SK-N-SH treated with all-trans-retinoic acid at 6 μM for 48 hours (cell line): ENCODE results near the gene C14orf119.

ENCODE experiments used
- ATAC-seq: fragments of 200-7000 bp; cut with Tn5 transposase; 3 replicates; pipeline ENCODE4 v1.9.1; 2020; ENCODE audit warnings: mild to moderate bottlenecking, moderate library complexity
- ARNTL ChIP-seq: fragments of 450-650 bp; formaldehyde crosslinking; IDR thresholded peaks from 2 replicates; pipeline ENCODE4 v1.5.0; 2020; ENCODE audit warnings: low read depth, mild to moderate bottlenecking, moderate library complexity, borderline replicate concordance
- BACH2 ChIP-seq: fragments of 250-450 bp; sonication (Bioruptor Pico); IDR thresholded peaks from 2 replicates; pipeline ENCODE4 v1.9.0; 2021; ENCODE audit warnings: mild to moderate bottlenecking, borderline replicate concordance
- CREB5 ChIP-seq: fragments of 250-450 bp; sonication (Bioruptor Pico); IDR thresholded peaks from 2 replicates; pipeline ENCODE4 v1.5.1; 2020; ENCODE audit warnings: low read depth, mild to moderate bottlenecking, moderate library complexity
- CSRNP3 ChIP-seq: fragments of 250-450 bp; sonication (Bioruptor Pico); IDR thresholded peaks from 2 replicates; pipeline ENCODE4 v1.5.1; 2021; ENCODE audit warnings: mild to moderate bottlenecking, moderate library complexity
- ESRRG ChIP-seq: fragments of 250-450 bp; sonication (Bioruptor Pico); IDR thresholded peaks from 2 replicates; pipeline ENCODE4 v1.6.1; 2021; ENCODE audit warnings: mild to moderate bottlenecking
- ISL1 ChIP-seq: fragments of 250-450 bp; sonication (Bioruptor Pico); IDR thresholded peaks from 2 replicates; pipeline ENCODE4 v2.1.2; 2022; ENCODE audit warnings: mild to moderate bottlenecking, moderate library complexity
- OSR1 ChIP-seq: fragments of 250-450 bp; sonication (Bioruptor Pico); IDR thresholded peaks from 2 replicates; pipeline ENCODE4 v1.8.0; 2022; ENCODE audit warnings: moderate library complexity, mild to moderate bottlenecking, inconsistent platforms
- PPARA ChIP-seq: fragments of 250-450 bp; sonication (Bioruptor Pico); IDR thresholded peaks from 2 replicates; pipeline ENCODE4 v1.5.0; 2020; ENCODE audit warnings: mild to moderate bottlenecking, borderline replicate concordance
- RARB ChIP-seq: fragments of 250-450 bp; sonication (Bioruptor Pico); IDR thresholded peaks from 2 replicates; pipeline ENCODE4 v1.8.0; 2021; ENCODE audit warnings: mild to moderate bottlenecking, moderate library complexity
- SNAI2 ChIP-seq: fragments of 250-450 bp; sonication (Bioruptor Pico); IDR thresholded peaks from 2 replicates; pipeline ENCODE4 v1.5.0; 2020; ENCODE audit warnings: mild to moderate bottlenecking, moderate library complexity
- TCF4 ChIP-seq: fragments of 250-450 bp; sonication (Bioruptor Pico); IDR thresholded peaks from 2 replicates; pipeline ENCODE4 v1.8.0; 2021; ENCODE audit warnings: mild to moderate bottlenecking, moderate library complexity, borderline replicate concordance
- TOX ChIP-seq: fragments of 250-450 bp; sonication (Bioruptor Pico); IDR thresholded peaks from 2 replicates; pipeline ENCODE4 v1.8.0; 2021; ENCODE audit warnings: mild to moderate bottlenecking, moderate library complexity, borderline replicate concordance
- ZFP3 ChIP-seq: fragments of 250-450 bp; sonication (Bioruptor Pico); IDR thresholded peaks from 2 replicates; pipeline ENCODE4 v1.5.0; 2020; ENCODE audit warnings: mild to moderate bottlenecking, moderate library complexity
- ZNF565 ChIP-seq: fragments of 450-650 bp; formaldehyde crosslinking; conservative IDR thresholded peaks from 2 replicates; pipeline ENCODE4 v1.5.0; 2020; ENCODE audit warnings: low read depth, mild to moderate bottlenecking, moderate library complexity
- ZNF70 ChIP-seq: fragments of 450-650 bp; formaldehyde crosslinking; IDR thresholded peaks from 2 replicates; pipeline ENCODE4 v1.5.0; 2020; ENCODE audit warnings: mild to moderate bottlenecking, moderate library complexity
- ZNF8 ChIP-seq: fragments of 450-650 bp; formaldehyde crosslinking; IDR thresholded peaks from 2 replicates; pipeline ENCODE4 v1.5.0; 2020; ENCODE audit warnings: mild to moderate bottlenecking, moderate library complexity
- TF ChIP-seq, protein P1 (sequence below): fragments of 250-450 bp; sonication (Bioruptor Pico); IDR thresholded peaks from 2 replicates; pipeline ENCODE4 v1.8.0; 2021; ENCODE audit warnings: low read depth, mild to moderate bottlenecking, moderate library complexity, borderline replicate concordance
- TF ChIP-seq, protein P2 (sequence below): fragments of 250-450 bp; sonication (Bioruptor Pico); IDR thresholded peaks from 2 replicates; pipeline ENCODE4 v1.5.0; 2020; ENCODE audit warnings: mild to moderate bottlenecking, moderate library complexity

C14orf119 gene

DNA sequence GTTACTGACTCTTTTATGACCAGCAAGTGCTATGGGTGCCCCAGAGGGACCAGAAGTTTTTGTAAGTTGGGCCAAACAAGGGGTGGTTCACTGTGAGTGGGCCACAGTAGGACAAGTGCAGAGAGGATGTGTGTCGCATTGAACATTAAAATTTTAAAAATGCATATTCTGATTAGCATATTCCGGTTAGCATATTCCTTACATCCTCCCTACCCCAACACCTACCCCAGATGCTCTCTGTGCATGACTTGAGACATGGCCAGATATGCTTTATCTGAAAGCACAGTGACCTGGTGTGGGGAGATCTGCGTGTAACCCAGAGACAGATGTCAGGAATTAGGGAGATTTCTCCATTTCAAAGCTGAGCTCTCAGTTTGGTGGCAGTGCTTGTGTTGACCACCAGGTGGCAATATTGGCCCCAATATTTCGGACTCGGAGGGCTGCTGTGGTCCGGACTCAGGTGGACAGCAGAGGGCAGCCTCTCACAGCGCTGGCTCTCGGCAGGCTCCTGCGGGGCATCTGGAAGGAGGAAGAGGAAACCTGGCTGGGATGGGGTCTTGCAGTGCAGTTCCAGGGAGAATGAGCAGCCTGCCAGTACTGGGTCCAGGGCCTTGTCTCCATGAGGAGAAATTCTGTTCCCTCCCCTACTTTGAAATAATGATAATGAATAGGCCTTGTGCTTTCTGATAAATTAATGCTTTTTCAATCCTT lies 25.4 kb downstream of the C14orf119 start (continued):
- TF ChIP-seq, protein P1, sequence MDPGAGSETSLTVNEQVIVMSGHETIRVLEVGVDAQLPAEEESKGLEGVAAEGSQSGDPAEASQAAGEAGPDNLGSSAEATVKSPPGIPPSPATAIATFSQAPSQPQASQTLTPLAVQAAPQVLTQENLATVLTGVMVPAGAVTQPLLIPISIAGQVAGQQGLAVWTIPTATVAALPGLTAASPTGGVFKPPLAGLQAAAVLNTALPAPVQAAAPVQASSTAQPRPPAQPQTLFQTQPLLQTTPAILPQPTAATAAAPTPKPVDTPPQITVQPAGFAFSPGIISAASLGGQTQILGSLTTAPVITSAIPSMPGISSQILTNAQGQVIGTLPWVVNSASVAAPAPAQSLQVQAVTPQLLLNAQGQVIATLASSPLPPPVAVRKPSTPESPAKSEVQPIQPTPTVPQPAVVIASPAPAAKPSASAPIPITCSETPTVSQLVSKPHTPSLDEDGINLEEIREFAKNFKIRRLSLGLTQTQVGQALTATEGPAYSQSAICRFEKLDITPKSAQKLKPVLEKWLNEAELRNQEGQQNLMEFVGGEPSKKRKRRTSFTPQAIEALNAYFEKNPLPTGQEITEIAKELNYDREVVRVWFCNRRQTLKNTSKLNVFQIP (CRISPR knock-in tag) = no peak
- no peak for TF ChIP-seq ESRRG (CRISPR knock-in tag)
- no peak for TF ChIP-seq CSRNP3 (CRISPR knock-in tag)

DNA sequence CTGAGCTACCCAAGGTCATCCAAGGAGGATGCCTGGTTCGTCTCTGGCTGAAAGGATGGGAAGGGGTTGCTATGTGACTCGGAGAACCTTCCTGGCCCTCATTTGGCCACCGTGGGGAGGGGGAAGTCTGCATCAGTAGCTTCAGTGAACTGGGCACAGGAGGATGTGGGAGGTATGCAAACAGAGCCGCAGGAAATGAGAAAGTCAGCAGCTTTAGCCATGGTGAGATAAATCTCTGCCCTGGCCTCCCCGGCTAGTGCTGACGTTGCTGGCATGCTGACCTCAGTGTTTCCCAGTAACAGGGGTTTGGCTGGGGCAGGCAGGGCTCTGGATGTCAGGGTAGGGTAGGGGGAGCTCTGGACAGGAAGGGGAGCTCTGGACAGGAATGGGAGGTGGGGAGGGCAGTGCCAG lies 26.1 kb downstream of the C14orf119 start:
- peak; percentile 23; the same call in 2 of the 3 replicates for ATAC-seq
- no peak for TF ChIP-seq ESRRG (CRISPR knock-in tag)

DNA sequence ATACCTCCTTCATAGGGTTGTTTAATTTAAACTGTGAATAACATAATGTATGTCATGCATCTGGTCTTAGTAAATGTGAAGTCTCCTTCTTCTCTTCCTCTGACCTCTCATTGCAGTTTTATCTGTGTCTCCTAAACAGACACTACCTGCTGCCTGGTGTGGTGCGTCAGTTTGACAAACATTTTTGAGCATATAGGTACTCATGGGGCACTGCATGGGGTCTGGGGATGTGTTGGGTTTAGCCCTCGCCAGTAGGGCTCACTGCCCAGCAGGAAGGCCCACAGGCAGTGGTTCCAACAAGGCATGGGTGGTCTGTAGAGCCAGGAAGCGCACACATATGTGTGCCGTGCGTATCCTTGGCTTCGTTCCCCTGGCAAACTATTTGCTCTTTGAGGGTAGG lies 26.8 kb downstream of the C14orf119 start:
- TF ChIP-seq, protein P1 (CRISPR knock-in tag) = no peak
- TF ChIP-seq BACH2 (CRISPR knock-in tag) = no peak
- no peak for TF ChIP-seq ARNTL (CRISPR knock-in tag)
- no peak for TF ChIP-seq ZNF70 (CRISPR knock-in tag)
- TF ChIP-seq, protein P2, sequence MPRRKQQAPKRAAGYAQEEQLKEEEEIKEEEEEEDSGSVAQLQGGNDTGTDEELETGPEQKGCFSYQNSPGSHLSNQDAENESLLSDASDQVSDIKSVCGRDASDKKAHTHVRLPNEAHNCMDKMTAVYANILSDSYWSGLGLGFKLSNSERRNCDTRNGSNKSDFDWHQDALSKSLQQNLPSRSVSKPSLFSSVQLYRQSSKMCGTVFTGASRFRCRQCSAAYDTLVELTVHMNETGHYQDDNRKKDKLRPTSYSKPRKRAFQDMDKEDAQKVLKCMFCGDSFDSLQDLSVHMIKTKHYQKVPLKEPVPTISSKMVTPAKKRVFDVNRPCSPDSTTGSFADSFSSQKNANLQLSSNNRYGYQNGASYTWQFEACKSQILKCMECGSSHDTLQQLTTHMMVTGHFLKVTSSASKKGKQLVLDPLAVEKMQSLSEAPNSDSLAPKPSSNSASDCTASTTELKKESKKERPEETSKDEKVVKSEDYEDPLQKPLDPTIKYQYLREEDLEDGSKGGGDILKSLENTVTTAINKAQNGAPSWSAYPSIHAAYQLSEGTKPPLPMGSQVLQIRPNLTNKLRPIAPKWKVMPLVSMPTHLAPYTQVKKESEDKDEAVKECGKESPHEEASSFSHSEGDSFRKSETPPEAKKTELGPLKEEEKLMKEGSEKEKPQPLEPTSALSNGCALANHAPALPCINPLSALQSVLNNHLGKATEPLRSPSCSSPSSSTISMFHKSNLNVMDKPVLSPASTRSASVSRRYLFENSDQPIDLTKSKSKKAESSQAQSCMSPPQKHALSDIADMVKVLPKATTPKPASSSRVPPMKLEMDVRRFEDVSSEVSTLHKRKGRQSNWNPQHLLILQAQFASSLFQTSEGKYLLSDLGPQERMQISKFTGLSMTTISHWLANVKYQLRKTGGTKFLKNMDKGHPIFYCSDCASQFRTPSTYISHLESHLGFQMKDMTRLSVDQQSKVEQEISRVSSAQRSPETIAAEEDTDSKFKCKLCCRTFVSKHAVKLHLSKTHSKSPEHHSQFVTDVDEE (CRISPR knock-in tag) = no peak
- no peak for TF ChIP-seq OSR1 (CRISPR knock-in tag)
- TF ChIP-seq PPARA (CRISPR knock-in tag) = no peak
- TF ChIP-seq ESRRG (CRISPR knock-in tag) = no peak
- TF ChIP-seq TOX = no peak
- no peak for TF ChIP-seq TCF4 (CRISPR knock-in tag)
- TF ChIP-seq SNAI2 (CRISPR knock-in tag) = no peak
- TF ChIP-seq ZFP3 (CRISPR knock-in tag) = no peak
- TF ChIP-seq RARB (CRISPR knock-in tag) = no peak
- no peak for TF ChIP-seq CSRNP3 (CRISPR knock-in tag)
- no peak for TF ChIP-seq ISL1
- no peak for TF ChIP-seq ZNF8 (CRISPR knock-in tag)
- TF ChIP-seq ZNF565 (CRISPR knock-in tag) = no peak
- no peak for TF ChIP-seq CREB5 (CRISPR knock-in tag)
- TF ChIP-seq, all 23 proteins: peak for 0
- no peak for ATAC-seq
